Sigmoid colon (tissue), 7 donors: ENCODE data around the gene PVALEF. TPM values are rescaled to one million over a fixed set of nuclear protein-coding genes. Genes with fewer than 3 reads are reported as not detected.

Experiments used
- DNase-seq: peaks from one replicate; pipeline ENCODE4 v3.0.0-alpha.2; 2019
- H3K27ac ChIP-seq, 4 donors: fragments of 200-600 bp; sonication (generic); one replicate each; pipeline ENCODE4 v1.5.1; 2016 to 2019; ENCODE audit warnings: mild to moderate bottlenecking in 1 of 4
- H3K27me3 ChIP-seq, 3 donors: fragments of 200-600 bp; sonication (generic); one replicate each; pipeline ENCODE4 v1.5.1; 2019; ENCODE audit warnings: mild to moderate bottlenecking in 1 of 3
- H3K36me3 ChIP-seq, 4 donors: fragments of 200-600 bp; sonication (generic); one replicate each; pipeline ENCODE4 v1.5.1; 2016 to 2019
- H3K4me1 ChIP-seq, 4 donors: fragments of 200-600 bp; sonication (generic); one replicate each; pipeline ENCODE4 v1.5.1; 2017 to 2019
- H3K4me3 ChIP-seq, 4 donors: fragments of 200-600 bp; sonication (generic); one replicate each; pipeline ENCODE4 v1.5.1; 2017 to 2019; ENCODE audit warnings: mild to moderate bottlenecking in 2 of 4, moderate library complexity in 1 of 4
- H3K9me3 ChIP-seq, 4 donors: fragments of 200-600 bp in 3 of 4; sonication (generic) in 3 of 4; one replicate each; pipeline versions ENCODE4 v1.5.1 to v1.6.1; 2013 to 2019
- CTCF ChIP-seq, 4 experiments: fragments of 450-650 bp in 3 of 4; fragments of 200-600 bp in 1 of 4; IDR thresholded peaks; one replicate each; pipeline ENCODE4 v1.5.1; 2016 to 2019; ENCODE audit warnings: antibody characterized with exemption in 4 of 4, mild to moderate bottlenecking in 3 of 4, moderate library complexity in 2 of 4
- EP300 ChIP-seq, 4 donors: sonication (generic); formaldehyde crosslinking; IDR thresholded peaks; one replicate each; pipeline ENCODE4 v1.6.1; 2017; ENCODE audit warnings: antibody characterized with exemption in 4 of 4
- POLR2A ChIP-seq, 2 donors: fragments of 450-650 bp; IDR thresholded peaks; one replicate each; pipeline ENCODE4 v1.6.1; 2016; ENCODE audit warnings: antibody characterized with exemption in 2 of 2, mild to moderate bottlenecking in 2 of 2, moderate library complexity in 2 of 2
- POLR2AphosphoS5 ChIP-seq, 4 donors: sonication (generic); formaldehyde crosslinking; IDR thresholded peaks; one replicate each; pipeline ENCODE4 v1.6.1; 2017; ENCODE audit warnings: antibody characterized with exemption in 4 of 4
- WGBS, 2 donors: extraction: QIAGEN DNeasy Blood & Tissue Kit; methylation state at CpG; one replicate each; pipeline ENCODE4 v1.1.7; 2013; 5-methylcytosine and 5-hydroxymethylcytosine counted together
- intact Hi-C: fragments of 100-400 bp; cut with DNase I; formaldehyde crosslinking; loops from one replicate; pipeline ENCODE4 v1.15.1; 2023
- polyA plus RNA-seq, 3 donors: library from polyadenylated mRNA; stranded (reverse); fragments of 200-250 nt; gene quantifications; one replicate each; pipeline ENCODE4 v1.2.3, GENCODE V29; 2013
- total RNA-seq, 4 donors: library from RNA; depleted of rRNA; stranded (reverse); fragments of >200 nt; gene quantifications; one replicate each; pipeline ENCODE4 v1.1.0, GENCODE V29; 2016
- donor health status: healthy with polysubstance abuse.
- donor health status: Bipolar disorder and iron deficiency.
- donor health status: healthy.

PVALEF gene
- total and polyA plus RNA-seq, 7 donors, result not detected

GRCh38 chr17:81135505-81136278 lies 29.6 kb upstream of the PVALEF start:
- Histone ChIP-seq H3K4me1 (no peaks in the 10 kb centered on the region), H3K27me3 (no peaks in the 10 kb centered on the region), H3K4me3 (no peak overlapping the region), H3K27ac (no peak overlapping the region), H3K36me3 (no peaks in the 10 kb centered on the region), H3K9me3 (no peaks in the 10 kb centered on the region)
- no peak for DNase-seq
- no peak for TF ChIP-seq EP300 (IDR thresholded peaks at IDR 0.05)
- TF ChIP-seq POLR2AphosphoS5 (IDR thresholded peaks at IDR 0.05), result no peak
- no peak for TF ChIP-seq POLR2A (IDR thresholded peaks at IDR 0.05)
- TF ChIP-seq CTCF (IDR thresholded peaks at IDR 0.05), result no peak
- intact Hi-C loops, result no loop called here
- WGBS, 2 donors, result 27 to 79% methylated on average over 28 of the region's 28 CpGs

- WGBS, 2 donors, result 65 to 88% methylated on average over 8 of the region's 8 CpGs
- no peak overlapping the region for H3K4me3 ChIP-seq
- TF ChIP-seq CTCF (IDR thresholded peaks at IDR 0.05), result no peak
- TF ChIP-seq POLR2A (IDR thresholded peaks at IDR 0.05), result no peak
- TF ChIP-seq EP300 (IDR thresholded peaks at IDR 0.05), result no peak
- TF ChIP-seq POLR2AphosphoS5 (IDR thresholded peaks at IDR 0.05), result no peak
- no peaks in the 10 kb centered on the region for H3K9me3 ChIP-seq
- no peak overlapping the region for H3K27ac ChIP-seq
- H3K4me1 ChIP-seq, result no peaks in the 10 kb centered on the region
- intact Hi-C loops, result no loop called here
- no peaks in the 10 kb centered on the region for H3K27me3 ChIP-seq
- no peaks in the 10 kb centered on the region for H3K36me3 ChIP-seq
- no peak for DNase-seq
Measured at GRCh38 chr17:81136366-81136765, 28.9 kb upstream of the PVALEF start.

GRCh38 chr17:81137248-81137647 lies 28.1 kb upstream of the PVALEF start:
- intact Hi-C loops, result no loop called here
- Histone ChIP-seq H3K27ac (no peak overlapping the region), H3K27me3 (no peaks in the 10 kb centered on the region), H3K9me3 (no peaks in the 10 kb centered on the region), H3K4me1 (no peaks in the 10 kb centered on the region), H3K36me3 (no peaks in the 10 kb centered on the region), H3K4me3 (no peak overlapping the region)
- WGBS, 2 donors, result 88 to 93% methylated on average over 13 of the region's 13 CpGs
- DNase-seq, result no peak
- TF ChIP-seq POLR2AphosphoS5 (IDR thresholded peaks at IDR 0.05) (no peak), EP300 (IDR thresholded peaks at IDR 0.05) (no peak), CTCF (IDR thresholded peaks at IDR 0.05) (no peak), POLR2A (IDR thresholded peaks at IDR 0.05) (no peak)

GRCh38 chr17:81138083-81138482 lies 27.2 kb upstream of the PVALEF start:
- 89 to 95% methylated on average over 15 of the region's 15 CpGs for WGBS, 2 donors
- H3K4me3 ChIP-seq, result no peak overlapping the region
- H3K4me1 ChIP-seq, result peaks cover 0 to 8% (median 8%) of the 10 kb centered on the region in 4 donors
- H3K9me3 ChIP-seq, result no peaks in the 10 kb centered on the region
- no peaks in the 10 kb centered on the region for H3K36me3 ChIP-seq
- no peak for DNase-seq
- H3K27me3 ChIP-seq, result no peaks in the 10 kb centered on the region
- intact Hi-C loops, result no loop called here
- H3K27ac ChIP-seq, result no peak overlapping the region
- TF ChIP-seq POLR2A (IDR thresholded peaks at IDR 0.05), result no peak
- no peak for TF ChIP-seq POLR2AphosphoS5 (IDR thresholded peaks at IDR 0.05)
- no peak for TF ChIP-seq EP300 (IDR thresholded peaks at IDR 0.05)

- intact Hi-C loops, result no loop called here
- H3K36me3 ChIP-seq, result no peaks in the 10 kb centered on the region
- H3K9me3 ChIP-seq, result no peaks in the 10 kb centered on the region
- H3K27me3 ChIP-seq, result no peaks in the 10 kb centered on the region
- no peak for TF ChIP-seq CTCF (IDR thresholded peaks at IDR 0.05)
- 93 to 95% methylated on average over 25 of the region's 25 CpGs for WGBS, 2 donors
- no peak overlapping the region for H3K4me3 ChIP-seq
- DNase-seq, result no peak
- peaks cover 0 to 9% (median 9%) of the 10 kb centered on the region in 4 donors for H3K4me1 ChIP-seq
- H3K27ac ChIP-seq, result no peak overlapping the region
Measured at GRCh38 chr17:81138500-81138899, 26.8 kb upstream of the PVALEF start.
